ENCODE data around the gene SERTAD1. TPM values are rescaled to one million over a fixed set of nuclear protein-coding genes. Genes with fewer than 3 reads are reported as not detected.
A peak's percentile ranks its signal among the peaks of the same experiment; 100 is the strongest.

The SERTAD1 gene
- total RNA-seq, 1 donor from 2014 or later, result 13.3 TPM

DNA sequence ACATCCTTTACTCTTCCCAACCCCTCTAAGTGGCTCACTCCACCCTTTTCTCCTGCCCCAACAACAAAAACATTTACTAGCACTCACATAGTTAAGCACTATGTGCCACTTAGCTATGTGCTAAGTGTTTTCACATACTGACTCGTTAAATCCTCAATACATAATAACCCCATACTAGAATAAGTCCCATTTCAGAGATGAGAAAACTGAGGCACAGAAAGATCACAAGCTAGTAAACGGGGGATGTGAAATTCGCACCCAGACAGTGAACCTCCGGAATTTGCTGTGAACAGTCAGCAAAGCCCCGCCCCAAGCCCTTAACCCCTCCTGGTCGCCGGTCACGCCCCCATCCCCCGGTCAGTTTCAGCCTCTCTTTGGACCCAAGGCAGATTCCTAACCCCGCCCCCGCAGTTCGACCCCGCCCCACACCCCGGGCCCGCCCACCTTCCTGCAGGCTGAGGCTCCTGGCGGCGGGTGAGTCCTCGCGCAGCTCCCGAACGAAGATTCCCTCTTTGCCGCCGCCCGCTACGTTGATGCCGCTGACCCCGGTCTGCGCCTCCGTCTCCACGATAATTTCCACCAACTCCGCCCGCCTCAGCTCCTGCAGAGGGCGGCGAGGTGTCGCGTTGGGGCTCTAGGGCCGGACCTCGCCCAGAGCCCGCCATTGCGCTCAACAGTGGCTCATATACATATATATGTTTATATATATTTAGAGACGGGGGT, 22.4 kb downstream of the SERTAD1 start:
- DNase-seq (ENCODE audit: low read depth), result peak; percentile 87

DNA sequence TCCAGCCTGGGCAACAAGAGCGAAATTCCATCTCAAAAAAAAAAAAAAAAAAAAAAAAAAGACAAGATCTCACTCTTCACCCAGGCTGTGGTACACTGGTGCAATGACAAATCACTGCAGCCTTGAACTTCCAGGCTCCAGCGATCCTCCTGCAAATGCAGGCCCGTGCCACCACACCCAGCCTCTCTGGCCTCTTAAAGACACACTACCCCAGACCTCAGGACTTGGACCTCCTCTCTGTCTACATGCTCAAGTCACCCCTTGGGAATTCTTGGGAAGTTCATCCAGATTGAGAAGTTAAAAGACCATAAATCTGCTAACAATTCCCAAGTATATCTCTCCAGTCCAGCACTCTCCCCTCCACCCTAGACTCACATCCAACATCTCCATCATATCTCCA, 25.2 kb downstream of the SERTAD1 start:
- no peak for DNase-seq (ENCODE audit: low read depth)

DNA sequence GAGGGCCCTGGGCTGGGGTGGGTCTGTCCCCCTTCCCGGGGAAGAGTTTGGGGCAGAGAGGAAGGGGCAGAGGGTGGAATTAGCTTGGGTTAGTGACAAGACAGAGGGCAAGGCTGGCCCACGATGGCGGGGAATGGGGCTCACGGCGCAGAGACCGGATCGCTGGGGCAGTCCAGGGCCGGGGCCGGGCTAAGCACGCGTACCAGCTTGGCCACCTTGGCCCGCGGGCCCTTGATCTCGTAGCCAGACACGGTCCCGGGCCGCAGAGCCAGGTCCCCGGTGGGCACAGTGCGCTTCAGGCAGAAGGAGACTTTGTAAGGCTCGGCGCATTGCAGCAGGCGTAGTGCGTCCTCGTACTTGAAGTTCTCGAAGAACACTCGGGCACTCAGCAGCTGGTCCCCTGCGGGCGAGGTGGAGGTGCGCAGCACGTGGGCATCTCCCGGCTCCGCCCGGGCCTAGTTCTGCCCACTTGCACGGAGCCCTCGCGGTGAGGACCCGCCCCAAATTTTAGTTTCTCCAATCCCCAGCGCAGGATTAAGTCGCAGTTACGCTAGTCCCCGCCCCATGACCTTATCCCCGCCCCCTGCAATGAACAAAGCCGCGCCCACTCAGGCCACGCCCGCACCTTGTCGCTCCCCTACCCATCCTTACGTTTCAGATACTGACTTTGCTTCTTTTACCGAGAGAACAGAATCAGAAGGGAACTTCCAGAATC, 27.2 kb downstream of the SERTAD1 start:
- no peak for DNase-seq (ENCODE audit: low read depth)

DNA sequence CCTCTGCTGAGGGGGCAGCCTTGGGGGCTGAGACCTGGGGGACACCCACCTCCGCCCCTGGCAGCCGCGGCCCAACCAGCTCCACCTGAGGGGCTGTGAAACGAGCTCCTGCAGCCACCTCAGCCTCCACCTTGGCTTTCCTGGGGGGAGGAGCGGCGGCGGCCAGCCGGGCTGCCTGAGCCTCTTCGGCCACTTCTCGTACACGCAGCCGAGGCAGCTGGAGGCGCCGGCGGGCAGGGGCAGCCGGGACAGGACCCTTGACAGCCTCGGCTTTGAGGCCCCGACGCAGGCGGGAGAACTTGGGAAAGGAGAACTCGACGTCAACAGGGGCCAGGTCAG, 28.3 kb downstream of the SERTAD1 start:
- DNase-seq (ENCODE audit: low read depth), result no peak

DNA sequence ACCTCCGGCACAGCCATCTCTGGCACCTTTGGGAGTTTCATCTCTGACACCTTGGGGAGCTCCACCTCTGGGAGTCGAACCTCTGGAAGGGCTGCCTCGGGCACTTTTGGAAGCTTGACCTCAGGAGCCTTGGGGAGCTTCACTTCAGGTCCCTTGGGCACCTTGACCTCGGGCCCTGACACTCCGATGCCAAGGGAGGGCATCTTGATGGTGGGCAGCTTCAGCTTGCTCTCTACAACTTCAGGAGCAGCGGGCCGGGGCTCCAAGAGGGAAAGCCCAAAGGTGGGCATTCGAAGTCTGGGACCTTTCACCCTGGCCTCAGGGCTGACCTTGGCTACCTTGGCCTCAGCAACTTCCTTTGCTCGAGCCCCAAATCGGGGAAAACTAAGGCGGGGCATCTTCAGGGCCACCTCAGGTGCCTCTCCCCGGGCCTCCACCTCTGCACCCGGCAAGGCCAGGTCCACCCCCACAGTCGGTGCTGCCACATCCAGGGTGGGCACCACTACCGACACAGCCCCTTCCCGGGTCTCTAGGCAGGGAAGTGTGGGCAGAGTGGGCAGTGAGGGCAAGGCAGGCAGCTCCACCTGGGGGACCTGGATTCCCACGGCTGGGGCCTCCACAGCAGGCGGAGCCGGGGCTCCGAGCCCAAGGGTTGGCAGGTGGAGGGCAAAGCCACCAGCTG, 28.8 kb downstream of the SERTAD1 start:
- no peak for DNase-seq (ENCODE audit: low read depth)

DNA sequence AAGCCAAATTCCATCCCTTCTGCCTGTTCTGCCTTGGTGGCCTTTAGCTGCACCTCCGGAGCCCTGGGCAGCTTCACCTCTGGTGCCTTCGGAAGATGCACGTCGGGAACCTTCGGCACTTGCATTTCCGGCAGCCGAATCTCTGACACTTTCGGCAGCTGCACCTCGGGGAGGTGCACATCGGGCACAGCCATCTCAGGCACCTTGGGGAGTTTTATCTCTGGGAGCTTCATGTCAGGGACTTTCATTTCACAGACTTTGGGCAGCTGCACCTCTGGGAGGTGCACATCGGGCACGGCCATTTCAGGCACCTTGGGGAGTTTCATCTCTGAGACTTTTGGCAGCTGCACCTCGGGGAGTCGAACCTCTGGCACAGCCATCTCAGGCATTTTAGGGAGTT, 29.8 kb downstream of the SERTAD1 start:
- no peak for DNase-seq (ENCODE audit: low read depth)

DNA sequence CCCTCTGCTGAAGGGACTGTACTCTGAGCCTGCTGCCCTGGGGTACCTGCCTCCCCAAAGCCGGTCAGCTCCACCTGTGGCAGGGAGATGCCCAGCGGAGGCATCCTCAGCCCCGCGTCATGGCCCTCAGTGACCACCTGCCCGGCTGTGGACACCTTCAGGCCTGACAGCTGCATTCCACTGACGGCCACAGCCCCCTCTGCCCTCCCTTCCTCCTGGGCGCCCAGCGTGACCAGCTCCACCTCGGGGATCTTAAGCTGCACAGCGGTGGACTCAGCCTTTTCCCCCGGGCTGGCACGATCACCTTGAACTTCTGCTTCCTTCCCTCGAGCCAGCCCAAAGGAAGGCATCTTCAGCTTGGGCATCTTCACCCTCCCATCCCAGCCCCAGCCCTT, 31.0 kb downstream of the SERTAD1 start:
- no peak for DNase-seq (ENCODE audit: low read depth)

DNA sequence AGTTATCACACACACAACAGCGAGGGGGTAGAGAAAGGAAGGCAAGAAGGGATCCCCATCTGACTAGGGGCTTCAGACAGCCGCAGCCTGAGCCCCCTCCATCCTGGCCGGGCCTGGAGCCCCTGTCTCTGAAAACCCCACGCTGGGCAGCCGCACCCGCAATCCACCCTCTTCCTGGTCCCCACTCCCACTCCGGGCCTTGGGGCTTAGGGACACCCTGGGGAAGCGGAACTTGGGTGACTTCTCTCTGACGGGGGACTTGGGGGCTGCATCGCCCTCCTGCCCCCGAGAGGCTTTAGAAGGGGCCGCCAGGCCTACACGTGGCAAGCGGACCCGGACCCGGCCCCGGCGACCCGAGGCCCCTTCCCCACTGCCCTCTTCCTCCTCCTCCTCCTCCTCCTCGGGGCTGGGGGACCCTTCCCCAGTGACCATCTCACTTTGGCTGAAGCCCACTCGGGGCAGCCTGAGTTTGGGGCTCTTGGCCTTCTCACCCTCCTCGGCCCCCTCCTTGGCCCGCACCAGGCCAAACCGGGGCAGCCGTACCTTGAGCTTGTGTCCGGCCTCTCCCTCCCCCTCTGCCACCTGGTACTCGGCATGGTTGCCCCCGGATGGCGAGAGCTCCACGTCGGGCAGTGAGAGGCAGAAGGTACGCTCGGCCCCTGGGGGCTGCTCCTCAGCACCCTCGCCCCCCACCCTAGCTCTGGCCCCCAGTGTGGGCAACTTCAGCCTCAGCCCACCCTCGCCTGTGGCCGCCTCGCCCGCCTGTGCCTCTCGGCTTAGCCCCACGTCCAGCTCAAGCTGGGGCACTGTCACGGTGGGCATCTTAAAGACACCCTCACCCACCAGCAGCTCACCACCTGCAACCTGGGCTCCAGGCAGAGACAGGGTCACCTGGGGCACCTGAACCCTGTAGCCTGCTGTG, 31.6 kb downstream of the SERTAD1 start:
- no peak for DNase-seq (ENCODE audit: low read depth)

DNA sequence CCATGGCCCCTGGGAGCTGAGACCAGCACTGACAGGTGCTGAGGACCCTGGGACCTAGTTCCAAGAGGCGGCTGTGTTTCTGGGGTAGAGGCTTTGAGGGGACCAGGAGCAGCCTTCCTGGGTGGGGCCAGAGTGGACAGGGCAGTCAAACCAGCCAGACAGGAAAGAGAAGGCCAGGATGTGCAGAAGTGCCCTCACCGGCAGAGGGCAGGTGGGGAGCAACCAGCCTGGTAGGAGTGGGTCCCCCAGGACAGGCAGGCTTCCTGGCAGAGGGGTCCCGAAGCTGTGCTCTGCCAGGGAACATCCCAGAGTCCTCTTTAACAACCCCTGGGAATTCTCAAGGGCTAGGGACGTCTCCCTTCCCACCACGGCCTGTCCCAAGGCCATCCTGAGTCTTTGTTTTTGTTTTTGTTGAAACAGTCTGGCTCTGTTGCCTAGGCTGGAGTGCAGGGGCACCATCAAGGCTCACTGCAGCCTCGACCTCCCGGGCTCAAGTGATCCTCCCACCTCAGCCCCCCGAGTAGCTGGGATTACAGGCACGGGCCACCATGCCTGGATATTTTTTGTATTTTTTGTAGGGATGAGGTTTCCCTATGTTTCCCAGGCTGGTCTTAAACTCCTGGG, 32.8 kb downstream of the SERTAD1 start:
- DNase-seq (ENCODE audit: low read depth), result no peak

DNA sequence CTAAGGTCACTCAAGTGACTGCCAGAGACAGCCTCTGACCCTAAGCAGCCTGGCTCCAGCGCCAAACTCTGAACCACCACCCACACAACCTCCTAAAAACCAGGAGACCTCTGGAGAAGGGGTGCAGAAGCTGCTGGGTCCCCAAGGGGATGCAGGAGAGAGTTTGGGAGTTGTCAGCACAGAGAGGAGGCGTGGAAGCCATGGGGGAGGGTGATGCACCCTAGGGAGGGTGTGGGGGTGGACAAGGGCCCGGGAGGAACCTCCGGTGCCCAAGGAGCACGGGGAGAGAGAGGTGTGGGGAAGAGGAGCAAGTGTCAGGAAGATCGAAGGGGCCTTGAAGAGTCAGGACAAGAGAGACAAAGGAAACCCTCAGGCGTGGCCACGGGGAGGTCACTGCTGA, 33.7 kb downstream of the SERTAD1 start:
- DNase-seq (ENCODE audit: low read depth), result no peak

DNA sequence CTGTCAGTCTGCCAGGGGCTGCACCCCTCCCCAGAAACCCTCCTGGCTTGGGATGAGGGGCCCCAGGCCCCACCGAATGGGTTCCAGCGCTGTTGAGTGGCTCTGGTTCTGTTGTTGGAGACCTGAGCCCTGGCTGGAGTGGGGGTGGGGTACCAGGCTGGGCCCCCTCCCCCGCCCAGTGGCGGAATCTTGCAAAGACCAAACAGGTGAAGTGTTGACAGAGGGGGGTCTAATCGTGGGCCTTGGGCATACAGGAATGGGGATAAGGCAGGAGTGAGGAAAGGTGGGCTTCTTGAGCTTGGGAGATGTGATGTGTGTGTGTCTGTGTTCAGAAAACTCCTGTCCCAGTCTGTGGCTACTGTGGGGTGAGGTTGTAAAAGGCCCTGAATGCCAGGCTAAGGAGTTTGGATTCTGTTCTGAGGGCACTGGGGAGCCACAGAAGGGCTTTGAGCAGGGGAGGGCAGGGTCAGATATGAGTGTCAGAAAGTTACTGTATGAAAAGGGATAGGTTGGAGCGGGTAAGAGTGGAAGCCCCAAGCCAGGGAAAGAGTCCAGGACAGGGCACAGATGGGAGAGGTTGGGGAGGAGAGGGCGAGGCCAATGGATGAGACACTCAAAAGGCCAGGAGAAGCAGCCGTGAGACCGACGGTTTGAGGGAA, 35.6 kb downstream of the SERTAD1 start, which contains the start of gene HIPK4:
HIPK4 (minus strand) TSS at position 98 of the 659 bp plus-strand sequence. CDS start 279 bp downstream, outside the sequence.
- DNase-seq (ENCODE audit: low read depth), result no peak

DNA sequence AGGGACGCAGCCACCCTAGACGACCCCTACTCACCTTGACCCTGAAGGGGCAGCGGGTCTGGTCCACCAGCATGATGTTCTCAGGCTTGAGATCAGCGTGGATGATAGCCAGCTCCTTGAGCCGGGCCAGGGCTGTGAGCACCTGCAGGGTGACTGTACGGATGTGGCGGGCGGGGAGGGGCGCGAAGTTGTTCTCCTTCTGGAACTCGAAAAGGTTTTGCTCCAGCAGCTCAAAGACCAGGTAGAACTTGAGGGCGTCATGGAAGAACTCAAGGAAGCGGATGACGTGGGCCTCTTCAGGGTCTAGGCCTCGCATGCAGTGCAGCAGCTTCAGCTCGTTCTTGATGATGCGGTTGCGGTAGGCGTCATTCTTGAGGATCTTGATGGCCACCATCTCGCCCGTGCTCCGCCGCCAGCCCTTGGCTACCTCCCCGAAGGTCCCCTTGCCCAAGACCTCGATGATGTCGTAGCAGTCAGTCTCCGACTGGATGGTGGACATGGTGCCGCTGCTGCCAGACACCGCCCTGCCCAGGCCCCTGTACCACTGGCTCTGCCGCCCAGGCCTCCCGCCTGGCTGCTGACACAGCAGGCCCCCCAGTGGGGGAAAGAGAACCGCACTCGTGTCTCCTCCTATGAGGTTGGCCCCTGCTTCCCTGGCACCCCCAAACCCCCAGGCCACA, 36.2 kb downstream of the SERTAD1 start:
- DNase-seq (ENCODE audit: low read depth), result no peak

DNA sequence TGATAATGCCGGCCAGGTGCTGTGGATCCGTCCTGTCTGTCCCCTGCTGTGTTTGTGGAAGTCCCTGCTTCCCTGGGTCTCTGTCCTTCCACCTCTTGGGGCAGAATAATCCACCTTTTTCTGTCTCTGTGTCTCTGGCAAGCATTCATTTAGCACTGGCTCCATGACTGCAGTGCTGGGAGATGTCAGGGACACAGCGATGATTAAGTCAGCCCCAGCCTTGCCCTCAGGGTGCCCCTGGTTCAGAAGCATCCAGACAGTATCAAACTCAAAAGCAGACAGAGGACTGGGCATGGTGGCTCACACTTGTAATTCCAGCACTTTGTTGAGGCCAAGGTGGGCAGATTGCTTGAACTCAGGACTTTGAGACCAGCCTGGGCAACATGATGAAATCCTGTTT, 37.3 kb downstream of the SERTAD1 start:
- DNase-seq (ENCODE audit: low read depth), result no peak

DNA sequence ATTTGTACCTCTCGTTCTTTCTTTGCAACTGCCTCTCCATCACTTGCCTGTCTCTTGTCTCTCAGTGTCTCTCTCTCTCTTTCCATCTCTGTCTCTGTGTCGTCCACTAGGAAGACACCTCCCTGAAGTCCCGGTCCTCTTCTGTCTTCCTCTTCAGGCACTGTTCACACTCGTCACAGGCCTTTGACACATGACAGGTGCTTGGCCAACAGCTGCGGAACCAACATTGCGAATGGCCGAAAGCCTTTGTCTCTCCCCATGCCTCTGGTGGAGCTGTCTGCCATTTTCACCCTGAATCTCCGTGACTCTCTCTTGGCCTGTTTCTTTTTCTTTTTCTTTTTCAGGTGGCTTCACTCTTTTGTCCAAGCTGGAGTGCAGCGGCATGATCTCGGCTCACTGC, 38.6 kb downstream of the SERTAD1 start:
- DNase-seq (ENCODE audit: low read depth), result no peak

DNA sequence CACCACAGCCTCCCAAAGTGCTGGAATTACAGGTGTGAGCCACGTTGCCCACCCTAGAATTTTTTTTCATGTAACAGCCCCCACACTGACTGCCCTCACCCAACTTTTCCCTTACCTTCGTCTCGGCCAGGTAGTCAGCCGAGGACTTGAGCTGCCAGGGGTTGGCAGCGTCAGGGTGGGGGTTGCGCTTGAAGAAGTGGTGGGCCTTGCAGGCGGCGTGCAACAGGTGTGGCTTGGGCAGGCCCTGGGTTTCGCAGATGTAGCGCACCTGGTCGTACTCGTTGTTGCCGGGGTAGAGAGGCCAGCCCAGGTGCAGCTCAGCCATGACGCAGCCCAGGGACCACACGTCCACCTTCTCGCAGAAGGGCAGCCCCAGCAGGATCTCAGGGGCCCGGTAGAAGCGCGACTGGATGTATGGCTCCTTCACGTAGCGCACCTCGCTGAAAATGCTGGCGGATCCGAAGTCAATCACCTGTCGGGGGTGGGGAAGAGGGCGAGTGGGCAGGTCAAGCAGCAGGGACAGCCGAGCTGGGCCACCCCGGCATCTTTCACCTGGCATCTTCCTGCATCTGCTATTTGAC, 42.0 kb downstream of the SERTAD1 start:
- no peak for DNase-seq (ENCODE audit: low read depth)

DNA sequence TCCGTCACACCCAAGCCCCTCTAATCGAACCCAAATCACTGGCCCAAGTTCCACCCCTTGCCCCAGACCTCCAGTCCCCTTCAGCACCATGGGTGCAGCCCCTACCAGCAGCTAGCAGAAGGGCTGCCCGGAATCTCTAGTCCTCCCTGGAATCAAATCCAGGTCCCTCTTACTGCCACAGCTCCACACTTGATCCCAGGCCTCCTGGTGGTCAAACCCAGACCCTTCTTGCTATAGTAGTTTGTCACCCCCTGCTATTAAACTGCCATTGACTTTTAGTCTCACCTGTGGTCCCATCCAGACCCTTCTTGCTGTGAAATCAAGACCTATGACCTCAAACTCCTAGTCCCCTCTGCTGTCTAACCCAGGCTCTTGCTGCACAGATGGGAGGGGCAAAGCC, 44.5 kb downstream of the SERTAD1 start:
- no peak for DNase-seq (ENCODE audit: low read depth)

DNA sequence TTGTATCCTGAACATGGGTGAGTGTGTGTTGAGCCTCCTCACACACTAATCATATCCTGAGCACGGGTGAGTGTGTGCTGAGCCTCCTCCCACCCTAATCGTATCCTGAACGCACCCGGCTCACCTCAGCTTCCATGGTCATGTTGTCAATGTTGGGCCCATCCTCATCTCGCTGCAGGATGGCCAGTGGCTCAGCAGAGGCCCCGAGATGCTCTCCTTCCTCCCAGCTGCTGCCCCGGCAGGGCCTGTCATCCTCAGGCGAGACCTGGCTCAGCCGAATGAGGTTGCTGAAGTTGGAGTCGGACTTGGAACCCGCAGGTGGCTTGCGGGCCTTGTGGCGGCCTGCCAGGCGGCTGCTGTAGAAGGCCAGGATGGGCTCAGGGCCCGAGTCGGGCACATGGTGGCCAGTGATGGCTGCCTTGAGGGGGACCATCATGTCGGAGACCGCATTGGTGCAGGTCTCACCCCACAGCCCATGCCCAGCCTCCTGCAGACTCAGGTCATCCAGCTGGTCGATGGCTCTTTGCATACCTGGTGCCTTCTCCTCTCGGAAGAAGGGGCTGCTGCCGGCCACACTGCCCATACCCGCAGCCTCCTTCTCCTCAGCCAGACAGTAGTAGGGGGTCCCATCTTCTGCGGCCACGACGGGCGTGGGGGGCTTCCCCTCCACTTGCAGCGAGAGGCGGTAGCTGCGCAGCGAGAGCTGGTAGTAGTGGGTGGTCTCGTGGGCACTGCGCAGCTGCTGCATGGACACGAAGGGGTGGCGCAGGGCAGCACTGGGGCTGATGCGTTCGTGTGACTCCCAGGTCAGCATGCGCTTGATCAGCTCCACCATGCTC, 45.4 kb downstream of the SERTAD1 start:
- no peak for DNase-seq (ENCODE audit: low read depth)

DNA sequence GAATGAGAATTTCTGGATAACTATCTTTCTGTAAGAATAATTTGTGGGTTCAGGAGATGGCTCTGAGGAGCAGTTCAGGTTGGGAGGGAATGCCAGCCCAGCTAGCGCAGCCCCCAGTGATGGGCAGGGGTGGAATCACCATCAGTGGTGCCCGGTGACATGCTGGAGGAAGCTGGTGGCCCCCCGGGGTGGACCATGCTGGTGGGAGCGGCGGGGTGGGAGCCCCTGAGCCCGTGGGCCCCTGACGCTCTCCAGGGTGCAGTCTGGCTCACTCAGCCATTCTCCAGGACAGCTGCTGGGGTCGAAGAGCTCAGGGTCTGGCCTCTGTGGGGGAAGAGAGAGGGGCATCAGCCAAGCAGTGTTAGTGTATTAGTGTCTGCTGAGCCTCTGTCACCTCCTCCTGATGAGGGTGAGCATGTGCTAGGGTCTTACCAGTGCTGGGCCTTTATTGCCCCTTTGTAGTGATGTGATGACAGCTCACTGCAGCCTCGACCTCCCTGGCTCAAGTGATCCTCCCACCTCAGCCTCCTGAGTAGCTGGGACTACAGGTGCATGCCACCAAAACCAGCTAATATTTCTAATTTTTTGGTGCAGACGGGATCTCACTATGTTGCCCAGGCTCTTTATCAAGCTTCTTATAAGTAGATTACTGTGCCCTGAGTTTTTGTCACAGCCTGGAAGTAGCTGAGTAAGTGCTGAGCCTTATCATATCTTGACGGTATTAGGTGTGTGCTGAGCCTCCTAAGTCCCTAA, 46.2 kb downstream of the SERTAD1 start:
- DNase-seq (ENCODE audit: low read depth), result no peak

All from renal cortical epithelial cell (primary cell).